GM12875 (cell line): ENCODE results near the gene ATG2B.

Experiments used
- H3K4me3 ChIP-seq: one replicate; pipeline ENCODE4 v1.5.1; 2011; ENCODE audit warnings: low read depth, low read length, control low read depth
- CTCF ChIP-seq: IDR thresholded peaks from 2 replicates; pipeline ENCODE4 v1.5.1; 2011; ENCODE audit warnings: low read depth, mild to moderate bottlenecking, control low read depth, inconsistent platforms, low read length, moderate library complexity, borderline replicate concordance; ENCODE audit not compliant: insufficient read depth

The ATG2B gene

GRCh38 chr14:96309133-96309895, 53.8 kb downstream of the ATG2B start:
- TF ChIP-seq CTCF: no peak
- H3K4me3 ChIP-seq: no peak overlapping the region

- no peak overlapping the region for H3K4me3 ChIP-seq
Observed at GRCh38 chr14:96307434-96307833, 55.7 kb downstream of the ATG2B start.

GRCh38 chr14:96304956-96305355, 58.2 kb downstream of the ATG2B start:
- peak; percentile 7; the same call in 1 of the 2 replicates for TF ChIP-seq CTCF
- no peak overlapping the region for H3K4me3 ChIP-seq

More at GRCh38 chr14:96307434-96307833, 55.7 kb downstream of the ATG2B start:
- no peak for TF ChIP-seq CTCF

GRCh38 chr14:96303981-96304380, 59.2 kb downstream of the ATG2B start:
- H3K4me3 ChIP-seq: no peak overlapping the region
- TF ChIP-seq CTCF: no peak

- no peak overlapping the region for H3K4me3 ChIP-seq
- TF ChIP-seq CTCF: no peak
Observed at GRCh38 chr14:96299441-96299840, 63.7 kb downstream of the ATG2B start.

- TF ChIP-seq CTCF: no peak
- no peak overlapping the region for H3K4me3 ChIP-seq
Observed at GRCh38 chr14:96297997-96298515, 65.1 kb downstream of the ATG2B start.

GRCh38 chr14:96297000-96297399, 66.1 kb downstream of the ATG2B start:
- 0 out of 2 replicates have a peak, but pooled peaks have one; percentile 4 for TF ChIP-seq CTCF
- H3K4me3 ChIP-seq: no peak overlapping the region
